SH-SY5Y (cell line): Measurements from ENCODE around the gene TSNAXIP1.

ENCODE experiments used
- GATA2 ChIP-seq: IDR thresholded peaks from 2 replicates; pipeline ENCODE4 v1.6.1; 2011; ENCODE audit warnings: mild to moderate bottlenecking, low read depth, low read length
- GATA3 ChIP-seq: IDR thresholded peaks from 2 replicates; pipeline ENCODE4 v1.6.1; 2011; ENCODE audit warnings: low read depth, mild to moderate bottlenecking, low read length, moderate library complexity

The TSNAXIP1 gene

GRCh38 chr16:67804853-67805542 is 1.7 kb upstream of the TSNAXIP1 start:
- TF ChIP-seq GATA2 (no peak), GATA3 (no peak)

- no peak for TF ChIP-seq GATA2
- TF ChIP-seq GATA3, result no peak
Observed at GRCh38 chr16:67805718-67806427, 816 bp upstream of the TSNAXIP1 start.

- TF ChIP-seq GATA3, result no peak
- TF ChIP-seq GATA2, result no peak
Observed at GRCh38 chr16:67807148-67807682, 526 bp downstream of the TSNAXIP1 start.

- TF ChIP-seq GATA2, result no peak
- TF ChIP-seq GATA3, result no peak
Observed at GRCh38 chr16:67811899-67812298, 5.2 kb downstream of the TSNAXIP1 start.

GRCh38 chr16:67814567-67814966 is 7.9 kb downstream of the TSNAXIP1 start:
- TF ChIP-seq GATA2 (no peak), GATA3 (no peak)

- TF ChIP-seq GATA3 (no peak), GATA2 (no peak)
Observed at GRCh38 chr16:67820608-67821259, 14.0 kb downstream of the TSNAXIP1 start.

- no peak for TF ChIP-seq GATA3
- TF ChIP-seq GATA2, result no peak
Observed at GRCh38 chr16:67822511-67822910, 15.8 kb downstream of the TSNAXIP1 start.

- TF ChIP-seq GATA2 (no peak), GATA3 (no peak)
Observed at GRCh38 chr16:67825119-67825518, 18.4 kb downstream of the TSNAXIP1 start.

- no peak for TF ChIP-seq GATA2
- no peak for TF ChIP-seq GATA3
Observed at GRCh38 chr16:67825906-67826305, 19.2 kb downstream of the TSNAXIP1 start.

- no peak for TF ChIP-seq GATA2
- no peak for TF ChIP-seq GATA3
Observed at GRCh38 chr16:67828651-67829050, 22.0 kb downstream of the TSNAXIP1 start.

GRCh38 chr16:67833030-67833414 is 26.3 kb downstream of the TSNAXIP1 start:
- TF ChIP-seq GATA3 (no peak), GATA2 (no peak)

GRCh38 chr16:67833415-67834241 is 26.9 kb downstream of the TSNAXIP1 start:
- TF ChIP-seq GATA3 (no peak), GATA2 (no peak)

GRCh38 chr16:67834242-67834614 is 27.5 kb downstream of the TSNAXIP1 start:
- TF ChIP-seq GATA3, result no peak
- no peak for TF ChIP-seq GATA2

GRCh38 chr16:67837811-67838210 is 31.1 kb downstream of the TSNAXIP1 start:
- TF ChIP-seq GATA3 (no peak), GATA2 (no peak)
